ENCODE measurements around the gene TMEM106B. TPM values are rescaled to one million over a fixed set of nuclear protein-coding genes. Genes with fewer than 3 reads are reported as not detected.

Gene TMEM106B
- polyA plus RNA-seq, 3 donors = 9.5 to 14.9 (median 11.7) TPM

DNA sequence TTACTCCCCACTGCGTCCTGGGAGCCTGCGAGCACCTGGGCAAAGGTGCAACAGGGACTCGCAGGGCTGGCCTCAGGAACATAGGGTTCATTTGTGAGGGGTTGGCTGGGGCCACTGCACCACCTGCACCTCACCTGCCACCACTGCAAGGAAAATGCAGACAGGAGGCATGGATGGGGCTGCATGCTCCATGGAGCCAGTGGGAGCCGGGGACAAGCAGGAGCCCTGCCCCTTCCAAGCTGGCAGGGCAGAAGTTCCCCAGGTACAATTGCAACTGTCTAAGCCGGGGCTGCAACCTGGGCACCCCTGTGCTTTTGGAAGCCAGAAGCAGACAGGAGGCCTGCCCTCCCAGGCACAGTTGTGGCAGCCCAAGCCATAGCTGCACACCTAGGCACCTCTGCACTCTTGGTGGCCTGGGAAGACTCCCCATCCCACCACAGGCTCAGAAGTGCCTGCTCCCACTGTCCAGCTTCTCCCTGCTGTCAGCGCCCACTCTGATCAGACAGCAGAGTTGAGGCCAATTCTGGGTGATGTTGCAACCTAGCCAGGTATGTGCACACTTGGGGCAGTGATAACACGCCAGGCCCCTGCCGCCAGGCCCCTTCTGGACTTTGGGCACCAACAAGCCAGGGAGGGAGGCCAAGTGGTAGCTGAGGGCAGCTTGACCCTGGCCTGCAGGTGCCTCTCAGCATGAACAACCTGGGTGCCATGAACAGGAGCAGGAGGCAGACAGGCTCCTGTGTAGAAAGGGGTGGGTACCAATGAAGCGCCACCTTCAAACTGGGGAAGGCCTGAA lies 58.2 kb downstream of the TMEM106B start:
- H3K27ac ChIP-seq (ENCODE audit: low read depth, low read length) = no peak overlapping the region
- WGBS, 3 donors = 93 to 97% (median 95%) methylated on average over 8 to 9 of the region's 9 CpGs

DNA sequence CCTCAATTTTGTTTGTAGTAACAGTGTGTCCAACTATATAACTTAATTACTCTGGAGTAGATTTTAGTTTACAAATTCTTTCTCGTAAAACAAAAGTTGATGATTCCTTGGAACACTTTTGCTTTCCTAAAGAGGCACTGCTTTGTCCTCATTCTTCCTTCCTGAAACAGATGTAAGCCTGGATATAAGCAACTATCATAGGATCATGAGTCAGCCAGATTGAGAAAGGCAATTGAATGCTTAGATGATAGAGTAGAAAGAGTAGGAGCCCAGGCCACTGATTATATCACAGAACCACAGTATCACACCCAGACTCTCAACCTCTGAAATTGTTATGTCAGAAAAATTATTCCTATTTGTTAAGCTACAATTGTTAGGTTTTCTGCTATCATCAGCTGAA lies 69.9 kb downstream of the TMEM106B start:
- 59 to 79% (median 72%) methylated on average over 1 of the region's 1 CpG for WGBS, 3 donors

DNA sequence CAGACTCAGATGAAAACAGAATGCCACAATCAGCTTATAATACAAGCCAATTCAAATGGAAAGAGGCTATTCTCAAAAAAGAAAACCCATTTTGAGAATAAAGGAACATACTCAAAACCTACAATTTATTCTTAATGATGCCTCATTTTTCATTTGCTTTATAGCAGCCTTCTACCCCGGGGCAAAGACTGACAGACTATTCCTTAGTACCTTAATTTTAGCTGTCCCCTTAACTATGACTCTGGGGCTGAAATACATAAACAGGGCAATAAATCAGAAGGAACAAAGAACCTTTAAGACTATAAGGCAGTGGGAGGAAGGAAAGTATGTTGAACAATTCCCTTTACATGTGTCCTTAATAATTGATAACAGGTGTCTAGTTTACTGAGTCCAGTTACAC lies 76.8 kb downstream of the TMEM106B start:
- WGBS, 3 donors = 23 to 45% (median 30%) methylated on average over 1 of the region's 1 CpG
- no peak overlapping the region for H3K27ac ChIP-seq (ENCODE audit: low read depth, low read length)

More for the DNA sequence above, 69.9 kb downstream of the TMEM106B start:
- no peak overlapping the region for H3K27ac ChIP-seq (ENCODE audit: low read depth, low read length)

DNA sequence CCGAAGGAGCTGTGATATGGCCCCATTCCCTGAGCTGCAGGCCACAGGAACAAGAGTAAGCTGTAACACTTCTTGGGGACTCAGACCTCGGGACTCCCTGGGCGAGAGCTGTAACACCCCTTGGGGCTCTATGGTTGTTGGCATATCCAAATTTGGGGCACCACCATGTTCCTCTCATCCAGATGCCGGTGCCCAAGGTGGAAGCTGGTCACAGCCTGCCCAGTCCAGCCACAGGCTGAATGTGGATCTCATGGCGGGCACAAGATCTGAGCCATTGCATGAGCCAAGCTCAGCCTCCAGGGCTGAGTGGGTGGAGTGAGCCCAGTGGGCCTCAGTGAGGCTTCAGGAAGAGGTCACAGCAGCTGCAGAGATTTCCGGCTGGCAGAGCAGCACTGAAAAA lies 78.9 kb downstream of the TMEM106B start:
- no peak overlapping the region for H3K27ac ChIP-seq (ENCODE audit: low read depth, low read length)
- 78 to 89% (median 80%) methylated on average over 6 of the region's 6 CpGs for WGBS, 3 donors

DNA sequence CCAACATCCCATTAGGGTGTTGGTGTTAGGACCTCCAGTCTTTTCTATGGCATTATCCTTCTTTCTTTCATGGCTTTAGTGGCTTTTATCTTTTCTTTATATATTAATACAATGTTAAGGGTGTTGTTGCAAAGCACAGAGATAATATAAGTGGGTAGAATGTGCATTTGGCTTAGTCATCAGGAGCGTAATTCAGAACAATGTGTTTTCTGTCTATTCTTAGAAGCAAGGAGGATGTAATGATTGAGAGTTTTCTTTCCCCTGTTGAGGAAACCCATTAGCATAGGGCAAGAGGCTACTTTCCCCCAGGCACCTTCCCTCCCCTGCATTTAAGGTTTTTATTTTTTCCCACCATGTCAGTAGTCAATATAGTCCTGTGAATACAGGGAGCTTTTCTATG lies 79.7 kb downstream of the TMEM106B start:
- WGBS, 3 donors = 88 to 94% (median 88%) methylated on average over 1 of the region's 1 CpG
- no peak overlapping the region for H3K27ac ChIP-seq (ENCODE audit: low read depth, low read length)

DNA sequence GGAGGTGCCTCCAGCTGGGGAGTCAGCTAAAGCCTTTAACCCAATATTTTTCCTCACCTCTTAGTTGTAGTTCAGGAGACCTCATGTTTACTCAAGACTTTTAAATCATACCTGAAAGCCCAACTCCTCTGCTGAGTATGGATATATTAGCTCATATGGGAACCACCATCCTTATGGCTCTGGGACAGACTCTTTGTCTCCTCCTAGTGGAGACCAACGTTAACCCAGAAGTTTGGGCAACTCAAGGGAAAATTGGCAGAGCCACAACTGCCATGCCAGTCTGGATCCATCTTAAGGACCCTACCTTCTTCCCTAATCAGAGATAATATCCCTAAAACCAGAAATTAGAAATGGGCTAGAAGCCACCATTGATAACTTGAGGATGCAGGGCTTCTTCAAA lies 80.8 kb downstream of the TMEM106B start:
- no peak overlapping the region for H3K27ac ChIP-seq (ENCODE audit: low read depth, low read length)

More for the DNA sequence above, 80.8 kb downstream of the TMEM106B start:
- WGBS, 3 donors = 75 to 81% (median 76%) methylated on average over 1 of the region's 1 CpG

Other genes with a start within 250 kb of the TMEM106B start
- gene VWDE, start 192.6 kb downstream of the TMEM106B start, polyA plus RNA-seq = under 1 TPM in 1 of 3 donors, not detected in 2; 0.20 TPM